ENCODE measurements around the gene CHI3L2.

- no peak for TF ChIP-seq CTCF (conservative IDR thresholded peaks at IDR 0.05)
- TF ChIP-seq EZH2 (IDR thresholded peaks at IDR 0.05; ENCODE audit: low read depth): no peak
Measured at GRCh38 chr1:111285879-111286278, 58.4 kb downstream of the CHI3L2 start.

Measured in PC-9 (cell line).